PFSK-1 (cell line): Measurements from ENCODE around the gene CERS6.

Experiments used
- FOXP2 ChIP-seq: optimal IDR thresholded peaks from 2 replicates; pipeline ENCODE3; 2011; ENCODE audit warnings: borderline replicate concordance, control low read depth, inconsistent platforms; ENCODE audit not compliant: insufficient read depth; ENCODE audit errors: extremely low read length, extremely low read depth
- POLR2AphosphoS5 ChIP-seq: IDR thresholded peaks from 2 replicates; pipeline ENCODE4 v1.6.1; 2012; ENCODE audit warnings: low read depth, mild to moderate bottlenecking, control low read depth, low read length, moderate library complexity
- REST ChIP-seq, 2 experiments: IDR thresholded peaks; 2 replicates each; pipeline versions ENCODE4 v1.6.1 to v1.8.0; 2011 to 2012; ENCODE audit warnings: low read depth in 2 of 2, low read length in 2 of 2, control low read depth in 1 of 2, inconsistent platforms in 1 of 2, mild to moderate bottlenecking in 1 of 2, moderate library complexity in 1 of 2; ENCODE audit not compliant: insufficient read depth in 1 of 2
- SIN3A ChIP-seq: IDR thresholded peaks from 2 replicates; pipeline ENCODE4 v1.6.1; 2012; ENCODE audit warnings: mild to moderate bottlenecking, low read length, moderate library complexity, borderline replicate concordance; ENCODE audit not compliant: insufficient read depth
- TAF1 ChIP-seq: IDR thresholded peaks from 2 replicates; pipeline ENCODE4 v1.6.1; 2012; ENCODE audit warnings: low read length, control low read depth, borderline replicate concordance; ENCODE audit not compliant: insufficient read depth

GRCh38 chr2:168819829-168820489 lies 363.9 kb downstream of the CERS6 start:
- TF ChIP-seq TAF1 (no peak), POLR2AphosphoS5 (no peak), REST (IDR thresholded peaks at IDR 0.05; ENCODE audit: insufficient read depth in 1 of 2, low read depth in 2 of 2, low read length in 2 of 2) (no peak), SIN3A (no peak), FOXP2 (no peak)
